Adrenal gland (tissue), 5 donors: ENCODE results near the gene STAP2.

Source experiments
- CTCF ChIP-seq, 6 experiments: fragments of 450-650 bp in 4 of 6; fragments of 200-600 bp in 2 of 6; sonication (generic) in 1 of 6; IDR thresholded peaks; 1 replicate in 5 of 6; 2 replicates in 1 of 6; pipeline versions ENCODE4 v1.5.1 to v1.8.0; 2016 to 2021; ENCODE audit warnings: antibody characterized with exemption in 6 of 6, mild to moderate bottlenecking in 2 of 6, moderate library complexity in 1 of 6
- POLR2A ChIP-seq, 2 donors: fragments of 450-650 bp; IDR thresholded peaks; one replicate each; pipeline ENCODE4 v1.6.1; 2017; ENCODE audit warnings: antibody characterized with exemption in 2 of 2, mild to moderate bottlenecking in 2 of 2, moderate library complexity in 1 of 2
- donor health status: DM: no; HTN: no; CAD: no.

- TF ChIP-seq CTCF (IDR thresholded peaks at IDR 0.05) (no peak), POLR2A (IDR thresholded peaks at IDR 0.05) (no peak)
These were observed 44.2 kb downstream of the STAP2 start for GRCh38 chr19:4294389-4294788.
